ENCODE data around the gene EIF4E.

DNA sequence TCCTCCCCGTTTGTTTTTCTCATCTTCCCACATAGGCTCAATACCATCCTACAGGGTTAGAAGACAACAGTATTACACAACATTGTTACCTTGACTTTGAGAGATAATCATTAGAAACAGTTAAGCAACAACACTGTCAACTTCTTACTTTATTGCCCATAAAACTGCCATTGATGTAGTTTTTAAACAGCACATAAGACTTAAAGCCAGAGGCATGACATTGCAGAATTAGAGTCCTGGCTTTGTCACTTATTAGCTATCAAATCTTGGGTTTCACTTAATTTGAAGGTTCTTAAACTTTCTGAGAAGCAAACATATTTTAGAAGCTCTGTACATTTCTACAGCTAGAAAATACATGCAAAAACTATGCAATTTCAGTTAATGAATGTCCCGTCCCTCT, 41.8 kb downstream of the EIF4E start:
- TF ChIP-seq, protein P1, sequence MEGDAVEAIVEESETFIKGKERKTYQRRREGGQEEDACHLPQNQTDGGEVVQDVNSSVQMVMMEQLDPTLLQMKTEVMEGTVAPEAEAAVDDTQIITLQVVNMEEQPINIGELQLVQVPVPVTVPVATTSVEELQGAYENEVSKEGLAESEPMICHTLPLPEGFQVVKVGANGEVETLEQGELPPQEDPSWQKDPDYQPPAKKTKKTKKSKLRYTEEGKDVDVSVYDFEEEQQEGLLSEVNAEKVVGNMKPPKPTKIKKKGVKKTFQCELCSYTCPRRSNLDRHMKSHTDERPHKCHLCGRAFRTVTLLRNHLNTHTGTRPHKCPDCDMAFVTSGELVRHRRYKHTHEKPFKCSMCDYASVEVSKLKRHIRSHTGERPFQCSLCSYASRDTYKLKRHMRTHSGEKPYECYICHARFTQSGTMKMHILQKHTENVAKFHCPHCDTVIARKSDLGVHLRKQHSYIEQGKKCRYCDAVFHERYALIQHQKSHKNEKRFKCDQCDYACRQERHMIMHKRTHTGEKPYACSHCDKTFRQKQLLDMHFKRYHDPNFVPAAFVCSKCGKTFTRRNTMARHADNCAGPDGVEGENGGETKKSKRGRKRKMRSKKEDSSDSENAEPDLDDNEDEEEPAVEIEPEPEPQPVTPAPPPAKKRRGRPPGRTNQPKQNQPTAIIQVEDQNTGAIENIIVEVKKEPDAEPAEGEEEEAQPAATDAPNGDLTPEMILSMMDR (IDR thresholded peaks at IDR 0.05; ENCODE audit: poor library complexity, severe bottlenecking), result no peak
- TF ChIP-seq, protein P2, sequence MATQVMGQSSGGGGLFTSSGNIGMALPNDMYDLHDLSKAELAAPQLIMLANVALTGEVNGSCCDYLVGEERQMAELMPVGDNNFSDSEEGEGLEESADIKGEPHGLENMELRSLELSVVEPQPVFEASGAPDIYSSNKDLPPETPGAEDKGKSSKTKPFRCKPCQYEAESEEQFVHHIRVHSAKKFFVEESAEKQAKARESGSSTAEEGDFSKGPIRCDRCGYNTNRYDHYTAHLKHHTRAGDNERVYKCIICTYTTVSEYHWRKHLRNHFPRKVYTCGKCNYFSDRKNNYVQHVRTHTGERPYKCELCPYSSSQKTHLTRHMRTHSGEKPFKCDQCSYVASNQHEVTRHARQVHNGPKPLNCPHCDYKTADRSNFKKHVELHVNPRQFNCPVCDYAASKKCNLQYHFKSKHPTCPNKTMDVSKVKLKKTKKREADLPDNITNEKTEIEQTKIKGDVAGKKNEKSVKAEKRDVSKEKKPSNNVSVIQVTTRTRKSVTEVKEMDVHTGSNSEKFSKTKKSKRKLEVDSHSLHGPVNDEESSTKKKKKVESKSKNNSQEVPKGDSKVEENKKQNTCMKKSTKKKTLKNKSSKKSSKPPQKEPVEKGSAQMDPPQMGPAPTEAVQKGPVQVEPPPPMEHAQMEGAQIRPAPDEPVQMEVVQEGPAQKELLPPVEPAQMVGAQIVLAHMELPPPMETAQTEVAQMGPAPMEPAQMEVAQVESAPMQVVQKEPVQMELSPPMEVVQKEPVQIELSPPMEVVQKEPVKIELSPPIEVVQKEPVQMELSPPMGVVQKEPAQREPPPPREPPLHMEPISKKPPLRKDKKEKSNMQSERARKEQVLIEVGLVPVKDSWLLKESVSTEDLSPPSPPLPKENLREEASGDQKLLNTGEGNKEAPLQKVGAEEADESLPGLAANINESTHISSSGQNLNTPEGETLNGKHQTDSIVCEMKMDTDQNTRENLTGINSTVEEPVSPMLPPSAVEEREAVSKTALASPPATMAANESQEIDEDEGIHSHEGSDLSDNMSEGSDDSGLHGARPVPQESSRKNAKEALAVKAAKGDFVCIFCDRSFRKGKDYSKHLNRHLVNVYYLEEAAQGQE (IDR thresholded peaks at IDR 0.05; ENCODE audit: borderline replicate concordance), result no peak
- TF ChIP-seq POLR2AphosphoS5 (IDR thresholded peaks at IDR 0.05) (no peak), EZH2 (IDR thresholded peaks at IDR 0.05; ENCODE audit: borderline replicate concordance, insufficient read depth, low read length, poor library complexity, severe bottlenecking) (no peak), TAF1 (IDR thresholded peaks at IDR 0.05; ENCODE audit: low read depth) (no peak), EP300 (conservative IDR thresholded peaks at IDR 0.05; ENCODE audit: poor library complexity, severe bottlenecking) (no peak), RAD21 (conservative IDR thresholded peaks at IDR 0.05) (no peak), SMC3 (conservative IDR thresholded peaks at IDR 0.05; ENCODE audit: poor library complexity) (no peak), MXI1 (conservative IDR thresholded peaks at IDR 0.05; ENCODE audit: poor library complexity, severe bottlenecking) (no peak)
